HCT116 (cell line): ENCODE measurements around the gene SPSB4. TPM values are rescaled to one million over a fixed set of nuclear protein-coding genes. Genes with fewer than 3 reads are reported as not detected.

Source experiments
- ATAC-seq: fragments of 200-7000 bp; cut with Tn5 transposase; 2 replicates; pipeline ENCODE4 v1.9.1; 2020; ENCODE audit warnings: mild to moderate bottlenecking, moderate library complexity
- BruUV-seq: library from RNA; stranded (reverse); fragments of 400-500 nt; replicated peaks from 2 replicates; lab custom pipeline; 2021; lab: Mats Ljungman, UMichigan
- CTCF ChIA-PET: fragments of 300-600 bp; sonication (Branson Sonifier 250); formaldehyde crosslinking; loops from one replicate; lab custom pipeline; 2021; ENCODE audit warnings: antibody characterized with exemption; lab: Charles Lee
- POLR2A ChIA-PET: fragments of 300-600, 350-600 bp; sonication (Branson Sonifier 250); formaldehyde crosslinking; loops from one replicate; lab custom pipeline; 2021; ENCODE audit warnings: antibody characterized with exemption; lab: Charles Lee
- RAD21 ChIA-PET, 2 experiments: fragments of 300-600 bp; sonication (Branson Sonifier 250); formaldehyde crosslinking; loops; one replicate each; lab custom pipeline; 2023; ENCODE audit warnings: low total read pairs in 2 of 2; ENCODE audit not compliant: uncharacterized antibody in 2 of 2, unreplicated experiment in 2 of 2, low non-redundant PET in 1 of 2; lab: Charles Lee
- DNase-seq: peaks from one replicate; pipeline ENCODE4 v3.0.0-alpha.2; 2010; ENCODE audit warnings: low read depth, low spot score
- H2AFZ ChIP-seq: fragments of 200-600 bp; shearing (Covaris generic), sonication (generic); 2 replicates; pipeline ENCODE4 v1.6.1; 2017; ENCODE audit warnings: low read depth, mixed run types, mixed read lengths, antibody characterized with exemption, low read length; ENCODE audit not compliant: poor library complexity, severe bottlenecking
- H3K27ac ChIP-seq: 2 replicates; pipeline ENCODE4 v1.5.1; 2012; ENCODE audit warnings: low read depth, low read length
- H3K27me3 ChIP-seq: fragments of 200-600 bp; sonication (generic); 2 replicates; pipeline ENCODE4 v1.6.1; 2016; ENCODE audit warnings: mixed run types, low read length, mixed read lengths; ENCODE audit not compliant: insufficient read depth
- H3K36me3 ChIP-seq, 2 experiments: fragments of 200-500 bp in 1 of 2; fragments of 200-600 bp in 1 of 2; sonication (Bioruptor generic) in 1 of 2; sonication (generic) in 1 of 2; 2 replicates each; pipeline versions ENCODE4 v1.5.1 to v1.6.1; 2014 to 2016; ENCODE audit warnings: low read length in 2 of 2, inconsistent platforms in 1 of 2, mixed read lengths in 1 of 2, mixed run types in 1 of 2; ENCODE audit not compliant: insufficient read depth in 2 of 2, control insufficient read depth in 1 of 2
- H3K4me1 ChIP-seq, 2 experiments: fragments of 200-600 bp in 1 of 2; sonication (generic) in 1 of 2; 2 replicates each; pipeline versions ENCODE4 v1.5.1 to v1.6.1; 2012 to 2017; ENCODE audit warnings: low read length in 2 of 2, inconsistent platforms in 1 of 2, mild to moderate bottlenecking in 1 of 2, mixed read lengths in 1 of 2, mixed run types in 1 of 2, moderate library complexity in 1 of 2; ENCODE audit not compliant: insufficient read depth in 2 of 2, control insufficient read depth in 1 of 2
- H3K4me2 ChIP-seq: fragments of 200-600 bp; sonication (generic); 2 replicates; pipeline ENCODE4 v1.6.1; 2017; ENCODE audit warnings: mixed run types, low read length, mixed read lengths
- H3K4me3 ChIP-seq, 2 experiments: fragments of 200-600 bp in 1 of 2; sonication (generic) in 1 of 2; replicated peaks in 1 of 2; 2 replicates each; pipeline ENCODE4 v1.5.1; 2011 to 2016; ENCODE audit warnings: low read length in 2 of 2, control low read depth in 1 of 2, low read depth in 1 of 2, mild to moderate bottlenecking in 1 of 2, mixed read lengths in 1 of 2, mixed run types in 1 of 2
- H3K79me2 ChIP-seq: fragments of 200-600 bp; sonication (generic); 2 replicates; pipeline ENCODE4 v1.6.1; 2017; ENCODE audit warnings: mild to moderate bottlenecking, mixed run types, low read length, moderate library complexity, mixed read lengths; ENCODE audit not compliant: insufficient read depth
- H3K9ac ChIP-seq: fragments of 200-600 bp; sonication (generic); 2 replicates; pipeline ENCODE4 v1.6.1; 2016; ENCODE audit warnings: low read length, mixed read lengths
- H3K9me2 ChIP-seq: fragments of 200-600 bp; sonication (generic), shearing (Covaris generic); 2 replicates; pipeline ENCODE4 v1.6.1; 2017; ENCODE audit warnings: mixed run types, mild to moderate bottlenecking, moderate library complexity; ENCODE audit not compliant: insufficient read depth
- H3K9me3 ChIP-seq, 2 experiments: fragments of 200-500 bp in 1 of 2; fragments of 200-600 bp in 1 of 2; sonication (Bioruptor generic) in 1 of 2; sonication (generic) in 1 of 2; 2 replicates each; pipeline ENCODE4 v1.6.1; 2014 to 2017; ENCODE audit warnings: low read length in 2 of 2, mixed read lengths in 2 of 2, inconsistent platforms in 1 of 2, low read depth in 1 of 2, mild to moderate bottlenecking in 1 of 2, mixed run types in 1 of 2, moderate library complexity in 1 of 2; ENCODE audit not compliant: control insufficient read depth in 1 of 2, insufficient read depth in 1 of 2
- H4K20me1 ChIP-seq: fragments of 200-600 bp; sonication (generic), shearing (Covaris generic); 2 replicates; pipeline ENCODE4 v1.6.1; 2017; ENCODE audit warnings: mixed run types, mild to moderate bottlenecking, moderate library complexity; ENCODE audit not compliant: insufficient read depth
- CBX3 ChIP-seq: IDR thresholded peaks from 2 replicates; pipeline ENCODE4 v1.6.1; 2012; ENCODE audit warnings: low read depth
- CTCF ChIP-seq, 3 experiments: fragments of 200-600 bp in 1 of 3; sonication (generic) in 1 of 3; IDR thresholded peaks in 2 of 3; conservative IDR thresholded peaks in 1 of 3; 2 replicates each; pipeline ENCODE4 v1.5.1; 2012 to 2017; ENCODE audit warnings: low read depth in 2 of 3, low read length in 2 of 3, antibody characterized with exemption in 1 of 3, borderline replicate concordance in 1 of 3, control low read depth in 1 of 3, mild to moderate bottlenecking in 1 of 3, mixed read lengths in 1 of 3, mixed run types in 1 of 3, moderate library complexity in 1 of 3; ENCODE audit not compliant: insufficient read depth in 1 of 3
- EGR1 ChIP-seq: IDR thresholded peaks from 2 replicates; pipeline ENCODE4 v1.6.1; 2012; ENCODE audit warnings: low read depth
- EZH2 ChIP-seq: fragments of 200-600 bp; sonication (generic); IDR thresholded peaks from 2 replicates; pipeline ENCODE4 v1.6.1; 2017; ENCODE audit warnings: antibody characterized with exemption, mixed run types
- EZH2phosphoT487 ChIP-seq: fragments of 200-600 bp; IDR thresholded peaks from 2 replicates; pipeline ENCODE4 v1.6.1; 2018; ENCODE audit warnings: antibody characterized with exemption, borderline replicate concordance
- FOSL1 ChIP-seq: IDR thresholded peaks from 2 replicates; pipeline ENCODE4 v1.6.1; 2012; ENCODE audit warnings: low read depth
- JUND ChIP-seq: IDR thresholded peaks from 2 replicates; pipeline ENCODE4 v1.6.1; 2012
- POLR2A ChIP-seq: IDR thresholded peaks from 2 replicates; pipeline ENCODE4 v1.7.0; 2011; ENCODE audit warnings: borderline replicate concordance; ENCODE audit not compliant: insufficient read depth, insufficient read length; ENCODE audit errors: extremely low read depth
- RAD21 ChIP-seq: IDR thresholded peaks from 2 replicates; pipeline ENCODE4 v1.6.1; 2012; ENCODE audit warnings: low read depth, mild to moderate bottlenecking
- SIN3A ChIP-seq: IDR thresholded peaks from 2 replicates; pipeline ENCODE4 v1.6.1; 2012; ENCODE audit warnings: low read depth
- SP1 ChIP-seq: IDR thresholded peaks from 2 replicates; pipeline ENCODE4 v1.6.1; 2012; ENCODE audit warnings: low read depth
- SRF ChIP-seq: IDR thresholded peaks from 2 replicates; pipeline ENCODE4 v1.6.1; 2012; ENCODE audit warnings: low read depth
- TCF7L2 ChIP-seq: IDR thresholded peaks from 2 replicates; pipeline ENCODE4 v1.7.0; 2011; ENCODE audit warnings: borderline replicate concordance, inconsistent platforms; ENCODE audit not compliant: insufficient read depth, insufficient read length; ENCODE audit errors: extremely low read depth
- YY1 ChIP-seq: IDR thresholded peaks from 2 replicates; pipeline ENCODE4 v1.6.1; 2011; ENCODE audit warnings: low read length, low read depth, moderate library complexity, mild to moderate bottlenecking; ENCODE audit not compliant: insufficient replicate concordance; ENCODE audit errors: extremely low read depth
- ZNF274 ChIP-seq: fragments of 200-500 bp; sonication (Bioruptor generic); IDR thresholded peaks from 2 replicates; pipeline ENCODE4 v1.6.1; 2014; ENCODE audit warnings: mild to moderate bottlenecking, low read depth, low read length, inconsistent platforms
- intact Hi-C: fragments of 100-400 bp; cut with micrococcal nuclease; formaldehyde crosslinking; loops from 2 replicates; pipeline ENCODE4 v1.10.0; 2022
- total RNA-seq: library from RNA; stranded (reverse); gene quantifications from one replicate; pipeline ENCODE4 v1.2.1, GENCODE V29; 2021; ENCODE audit not compliant: unreplicated experiment
- TF ChIP-seq, protein P1 (sequence below): IDR thresholded peaks from 2 replicates; pipeline ENCODE4 v1.6.1; 2012
- TF ChIP-seq, protein P2 (sequence below): IDR thresholded peaks from 2 replicates; pipeline ENCODE4 v1.6.1; 2011; ENCODE audit warnings: mild to moderate bottlenecking, low read length, moderate library complexity; ENCODE audit not compliant: insufficient replicate concordance; ENCODE audit errors: extremely low read depth
- TF ChIP-seq, protein P3 (sequence below): IDR thresholded peaks from 2 replicates; pipeline ENCODE4 v1.6.1; 2012; ENCODE audit warnings: low read depth
- TF ChIP-seq, protein P4 (sequence below): IDR thresholded peaks from 2 replicates; pipeline ENCODE4 v1.6.1; 2012

SPSB4 gene
- total RNA-seq, 1 experiment from 2014 or later: 0.57 TPM

GRCh38 chr3:141096164-141096563, 45.0 kb downstream of the SPSB4 start:
- Histone ChIP-seq H3K4me2 (no peak overlapping the region), H3K79me2 (no peaks in the 10 kb centered on the region), H3K36me3 (no peaks in the 10 kb centered on the region), H4K20me1 (no peaks in the 10 kb centered on the region), H3K9me3 (0 out of 4 replicates have a peak, but pooled peaks cover 0 to 4% of the 10 kb centered on the region in 2 experiments), H3K4me1 (no peaks in the 10 kb centered on the region), H3K4me3 (no peak overlapping the region), H3K9ac (no peak overlapping the region), H3K27me3 (no peaks in the 10 kb centered on the region), H2AFZ (no peak overlapping the region), H3K27ac (no peak overlapping the region), H3K9me2 (no peaks in the 10 kb centered on the region)
- RAD21 ChIA-PET: no interaction called here
- POLR2A ChIA-PET: no interaction called here
- CTCF ChIA-PET: interaction anchor here (1.6 kb wide), 1 partner anchor 10 kb away, joined by 4 read pairs; no protein-coding TSS in a partner anchor
- DNase-seq: no peak
- ATAC-seq: no peak
- no TSS peak for BruUV-seq
- TF ChIP-seq CTCF (IDR thresholded peaks at IDR 0.05 in 2 of 3, conservative IDR thresholded peaks at IDR 0.05 in 1 of 3; ENCODE audit: borderline replicate concordance in 1 of 3, insufficient read depth in 1 of 3, low read depth in 2 of 3, low read length in 2 of 3) (no peak), SIN3A (no peak), EGR1 (no peak), POLR2A (no peak), EZH2phosphoT487 (no peak), CBX3 (no peak), SRF (no peak), RAD21 (no peak), YY1 (no peak), SP1 (no peak), FOSL1 (no peak), TCF7L2 (no peak), EZH2 (no peak), ZNF274 (no peak), JUND (no peak)
- TF ChIP-seq, protein P1, sequence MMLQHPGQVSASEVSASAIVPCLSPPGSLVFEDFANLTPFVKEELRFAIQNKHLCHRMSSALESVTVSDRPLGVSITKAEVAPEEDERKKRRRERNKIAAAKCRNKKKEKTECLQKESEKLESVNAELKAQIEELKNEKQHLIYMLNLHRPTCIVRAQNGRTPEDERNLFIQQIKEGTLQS: no peak
- TF ChIP-seq, protein P2, sequence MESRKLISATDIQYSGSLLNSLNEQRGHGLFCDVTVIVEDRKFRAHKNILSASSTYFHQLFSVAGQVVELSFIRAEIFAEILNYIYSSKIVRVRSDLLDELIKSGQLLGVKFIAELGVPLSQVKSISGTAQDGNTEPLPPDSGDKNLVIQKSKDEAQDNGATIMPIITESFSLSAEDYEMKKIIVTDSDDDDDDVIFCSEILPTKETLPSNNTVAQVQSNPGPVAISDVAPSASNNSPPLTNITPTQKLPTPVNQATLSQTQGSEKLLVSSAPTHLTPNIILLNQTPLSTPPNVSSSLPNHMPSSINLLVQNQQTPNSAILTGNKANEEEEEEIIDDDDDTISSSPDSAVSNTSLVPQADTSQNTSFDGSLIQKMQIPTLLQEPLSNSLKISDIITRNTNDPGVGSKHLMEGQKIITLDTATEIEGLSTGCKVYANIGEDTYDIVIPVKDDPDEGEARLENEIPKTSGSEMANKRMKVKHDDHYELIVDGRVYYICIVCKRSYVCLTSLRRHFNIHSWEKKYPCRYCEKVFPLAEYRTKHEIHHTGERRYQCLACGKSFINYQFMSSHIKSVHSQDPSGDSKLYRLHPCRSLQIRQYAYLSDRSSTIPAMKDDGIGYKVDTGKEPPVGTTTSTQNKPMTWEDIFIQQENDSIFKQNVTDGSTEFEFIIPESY: no peak
- TF ChIP-seq, protein P3, sequence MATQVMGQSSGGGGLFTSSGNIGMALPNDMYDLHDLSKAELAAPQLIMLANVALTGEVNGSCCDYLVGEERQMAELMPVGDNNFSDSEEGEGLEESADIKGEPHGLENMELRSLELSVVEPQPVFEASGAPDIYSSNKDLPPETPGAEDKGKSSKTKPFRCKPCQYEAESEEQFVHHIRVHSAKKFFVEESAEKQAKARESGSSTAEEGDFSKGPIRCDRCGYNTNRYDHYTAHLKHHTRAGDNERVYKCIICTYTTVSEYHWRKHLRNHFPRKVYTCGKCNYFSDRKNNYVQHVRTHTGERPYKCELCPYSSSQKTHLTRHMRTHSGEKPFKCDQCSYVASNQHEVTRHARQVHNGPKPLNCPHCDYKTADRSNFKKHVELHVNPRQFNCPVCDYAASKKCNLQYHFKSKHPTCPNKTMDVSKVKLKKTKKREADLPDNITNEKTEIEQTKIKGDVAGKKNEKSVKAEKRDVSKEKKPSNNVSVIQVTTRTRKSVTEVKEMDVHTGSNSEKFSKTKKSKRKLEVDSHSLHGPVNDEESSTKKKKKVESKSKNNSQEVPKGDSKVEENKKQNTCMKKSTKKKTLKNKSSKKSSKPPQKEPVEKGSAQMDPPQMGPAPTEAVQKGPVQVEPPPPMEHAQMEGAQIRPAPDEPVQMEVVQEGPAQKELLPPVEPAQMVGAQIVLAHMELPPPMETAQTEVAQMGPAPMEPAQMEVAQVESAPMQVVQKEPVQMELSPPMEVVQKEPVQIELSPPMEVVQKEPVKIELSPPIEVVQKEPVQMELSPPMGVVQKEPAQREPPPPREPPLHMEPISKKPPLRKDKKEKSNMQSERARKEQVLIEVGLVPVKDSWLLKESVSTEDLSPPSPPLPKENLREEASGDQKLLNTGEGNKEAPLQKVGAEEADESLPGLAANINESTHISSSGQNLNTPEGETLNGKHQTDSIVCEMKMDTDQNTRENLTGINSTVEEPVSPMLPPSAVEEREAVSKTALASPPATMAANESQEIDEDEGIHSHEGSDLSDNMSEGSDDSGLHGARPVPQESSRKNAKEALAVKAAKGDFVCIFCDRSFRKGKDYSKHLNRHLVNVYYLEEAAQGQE: no peak
- TF ChIP-seq, protein P4, sequence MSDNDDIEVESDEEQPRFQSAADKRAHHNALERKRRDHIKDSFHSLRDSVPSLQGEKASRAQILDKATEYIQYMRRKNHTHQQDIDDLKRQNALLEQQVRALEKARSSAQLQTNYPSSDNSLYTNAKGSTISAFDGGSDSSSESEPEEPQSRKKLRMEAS: no peak
- intact Hi-C loops: no loop called here
